Keratinocyte (primary cell): ENCODE measurements around the gene GABRB2. TPM values are rescaled to one million over a fixed set of nuclear protein-coding genes. Genes with fewer than 3 reads are reported as not detected.

ENCODE experiments used
- DNase-seq: peaks from one replicate; pipeline ENCODE4 v3.0.0-alpha.2; 2011; ENCODE audit warnings: low read depth, missing footprints, low spot score
- FAIRE-seq: peaks from 2 replicates; lab custom pipeline; 2011; peaks lifted over from hg19 to GRCh38; lab: Jason Lieb, UNC
- H2AFZ ChIP-seq: 2 replicates; pipeline ENCODE4 v1.6.0; 2012; ENCODE audit warnings: low read length, control low read depth, inconsistent platforms; ENCODE audit not compliant: control insufficient read depth
- H3K27ac ChIP-seq: 2 replicates; pipeline ENCODE4 v1.5.1; 2011; ENCODE audit warnings: low read length; ENCODE audit not compliant: control insufficient read depth, insufficient read depth
- H3K27me3 ChIP-seq: 3 replicates; pipeline ENCODE4 v1.6.0; 2011; ENCODE audit warnings: low read length; ENCODE audit not compliant: control insufficient read depth, insufficient read depth; ENCODE audit errors: extremely low read depth
- H3K36me3 ChIP-seq, 2 experiments: 2 replicates in 1 of 2; 3 replicates in 1 of 2; pipeline ENCODE4 v1.5.1; 2011; ENCODE audit warnings: low read length in 2 of 2, mild to moderate bottlenecking in 1 of 2; ENCODE audit not compliant: control insufficient read depth in 2 of 2, insufficient read depth in 2 of 2; ENCODE audit errors: extremely low read depth in 1 of 2
- H3K4me1 ChIP-seq: 3 replicates; pipeline ENCODE4 v1.5.1; 2011; ENCODE audit warnings: low read length; ENCODE audit not compliant: control insufficient read depth, insufficient read depth; ENCODE audit errors: extremely low read depth
- H3K4me2 ChIP-seq: 3 replicates; pipeline ENCODE4 v1.6.0; 2011; ENCODE audit warnings: low read depth, low read length; ENCODE audit not compliant: control insufficient read depth, insufficient read depth; ENCODE audit errors: extremely low read depth
- H3K4me3 ChIP-seq, 3 experiments: fragments of 200-600 bp in 1 of 3; sonication (generic) in 1 of 3; 2 replicates in 2 of 3; 3 replicates in 1 of 3; pipeline ENCODE4 v1.5.1; 2011 to 2016; ENCODE audit warnings: low read length in 3 of 3, mild to moderate bottlenecking in 3 of 3, control low read depth in 2 of 3, inconsistent platforms in 1 of 3, low read depth in 1 of 3, mixed read lengths in 1 of 3, mixed run types in 1 of 3, moderate library complexity in 1 of 3; ENCODE audit not compliant: control insufficient read depth in 2 of 3, insufficient read depth in 2 of 3; ENCODE audit errors: extremely low read depth in 1 of 3
- H3K79me2 ChIP-seq: 2 replicates; pipeline ENCODE4 v1.6.0; 2012; ENCODE audit warnings: low read length; ENCODE audit not compliant: control insufficient read depth, insufficient read depth
- H3K9ac ChIP-seq: 3 replicates; pipeline ENCODE4 v1.6.0; 2011; ENCODE audit warnings: low read length; ENCODE audit not compliant: control insufficient read depth, insufficient read depth; ENCODE audit errors: extremely low read depth
- H3K9me1 ChIP-seq: 3 replicates; pipeline ENCODE4 v1.6.0; 2011; ENCODE audit warnings: low read length; ENCODE audit not compliant: control insufficient read depth, insufficient read depth; ENCODE audit errors: extremely low read depth
- H3K9me3 ChIP-seq: 2 replicates; pipeline ENCODE4 v1.5.1; 2012; ENCODE audit warnings: low read depth, low read length; ENCODE audit not compliant: control insufficient read depth
- H4K20me1 ChIP-seq: 3 replicates; pipeline ENCODE4 v1.6.0; 2011; ENCODE audit warnings: low read length; ENCODE audit not compliant: control insufficient read depth, insufficient read depth; ENCODE audit errors: extremely low read depth
- EZH2 ChIP-seq: IDR thresholded peaks from one replicate; pipeline ENCODE4 v1.6.1; 2012; ENCODE audit warnings: inconsistent platforms, mild to moderate bottlenecking, low read length, moderate library complexity
- dilution Hi-C: fragments of 300-500 bp; cut with MboI; formaldehyde crosslinking; loops from one replicate; pipeline ENCODE4 v1.7.0; 2020; ENCODE audit warnings: low sequenced_read_pairs; ENCODE audit not compliant: extremely low pct_ligation_motif_present
- polyA plus RNA-seq, 5 experiments: library from polyadenylated mRNA; depleted of rRNA in 3 of 5; stranded (reverse) in 3 of 5; stranded (forward) in 1 of 5; unstranded in 1 of 5; fragments of >200 nt; gene quantifications; 1 replicate in 1 of 5; 2 replicates in 3 of 5; 3 replicates in 1 of 5; pipeline versions ENCODE4 v1.2.1 to v1.2.3, GENCODE V29; 2011 to 2012; ENCODE audit warnings: missing spikeins in 2 of 5, low read depth in 1 of 5, low replicate concordance in 1 of 5
- TF ChIP-seq, protein P1 (sequence below), 3 experiments: IDR thresholded peaks in 1 of 3; conservative IDR thresholded peaks in 1 of 3; optimal IDR thresholded peaks in 1 of 3; 2 replicates in 2 of 3; 3 replicates in 1 of 3; pipeline versions ENCODE3 to v1.5.1; 2011; ENCODE audit warnings: low read length in 3 of 3, mild to moderate bottlenecking in 3 of 3, moderate library complexity in 2 of 3, control low read depth in 1 of 3, inconsistent platforms in 1 of 3; ENCODE audit not compliant: insufficient read depth in 2 of 3; ENCODE audit errors: extremely low read depth in 1 of 3

Gene GABRB2
- polyA plus RNA-seq, 1 donor (not counting 4 experiments of a cell fraction or from before 2014, with no cell fraction given): not detected

DNA sequence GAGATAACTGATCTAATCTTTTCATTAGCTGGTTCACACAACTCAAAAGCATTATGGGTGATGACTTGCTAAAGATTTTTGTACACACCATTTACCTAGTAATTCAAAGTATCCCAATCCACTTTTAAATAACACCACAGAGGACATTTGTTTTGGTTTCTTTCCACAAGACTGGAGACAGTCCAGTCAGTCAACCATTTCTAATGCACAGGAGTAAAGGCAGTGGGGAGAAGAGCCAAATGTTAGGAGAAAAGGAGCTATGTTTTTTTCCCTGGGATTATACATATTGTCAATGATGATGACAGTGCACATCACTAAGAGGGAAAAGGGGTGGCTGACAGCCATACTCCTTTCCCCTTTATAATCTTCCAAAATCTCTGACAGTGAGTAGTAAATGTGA lies 240.9 kb downstream of the GABRB2 start:
- no peak for FAIRE-seq
- no peaks in the 10 kb centered on the region for H3K4me1 ChIP-seq
- no peak overlapping the region for H3K9ac ChIP-seq
- H3K79me2 ChIP-seq: no peaks in the 10 kb centered on the region
- no peak overlapping the region for H3K4me2 ChIP-seq
- H4K20me1 ChIP-seq: no peaks in the 10 kb centered on the region
- no peak overlapping the region for H2AFZ ChIP-seq
- dilution Hi-C loops: no loop called here
- no peak overlapping the region for H3K27ac ChIP-seq
- H3K27me3 ChIP-seq: no peaks in the 10 kb centered on the region
- TF ChIP-seq, protein P1, sequence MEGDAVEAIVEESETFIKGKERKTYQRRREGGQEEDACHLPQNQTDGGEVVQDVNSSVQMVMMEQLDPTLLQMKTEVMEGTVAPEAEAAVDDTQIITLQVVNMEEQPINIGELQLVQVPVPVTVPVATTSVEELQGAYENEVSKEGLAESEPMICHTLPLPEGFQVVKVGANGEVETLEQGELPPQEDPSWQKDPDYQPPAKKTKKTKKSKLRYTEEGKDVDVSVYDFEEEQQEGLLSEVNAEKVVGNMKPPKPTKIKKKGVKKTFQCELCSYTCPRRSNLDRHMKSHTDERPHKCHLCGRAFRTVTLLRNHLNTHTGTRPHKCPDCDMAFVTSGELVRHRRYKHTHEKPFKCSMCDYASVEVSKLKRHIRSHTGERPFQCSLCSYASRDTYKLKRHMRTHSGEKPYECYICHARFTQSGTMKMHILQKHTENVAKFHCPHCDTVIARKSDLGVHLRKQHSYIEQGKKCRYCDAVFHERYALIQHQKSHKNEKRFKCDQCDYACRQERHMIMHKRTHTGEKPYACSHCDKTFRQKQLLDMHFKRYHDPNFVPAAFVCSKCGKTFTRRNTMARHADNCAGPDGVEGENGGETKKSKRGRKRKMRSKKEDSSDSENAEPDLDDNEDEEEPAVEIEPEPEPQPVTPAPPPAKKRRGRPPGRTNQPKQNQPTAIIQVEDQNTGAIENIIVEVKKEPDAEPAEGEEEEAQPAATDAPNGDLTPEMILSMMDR (optimal IDR thresholded peaks at IDR 0.05 in 1 of 3, IDR thresholded peaks at IDR 0.05 in 1 of 3, conservative IDR thresholded peaks at IDR 0.05 in 1 of 3; ENCODE audit: extremely low read depth in 1 of 3, insufficient read depth in 2 of 3, low read length in 3 of 3): no peak
- TF ChIP-seq EZH2: no peak
- H3K36me3 ChIP-seq: no peaks in the 10 kb centered on the region
- H3K4me3 ChIP-seq: no peak overlapping the region
- H3K9me1 ChIP-seq: no peaks in the 10 kb centered on the region
- H3K9me3 ChIP-seq: no peaks in the 10 kb centered on the region
- no peak for DNase-seq

DNA sequence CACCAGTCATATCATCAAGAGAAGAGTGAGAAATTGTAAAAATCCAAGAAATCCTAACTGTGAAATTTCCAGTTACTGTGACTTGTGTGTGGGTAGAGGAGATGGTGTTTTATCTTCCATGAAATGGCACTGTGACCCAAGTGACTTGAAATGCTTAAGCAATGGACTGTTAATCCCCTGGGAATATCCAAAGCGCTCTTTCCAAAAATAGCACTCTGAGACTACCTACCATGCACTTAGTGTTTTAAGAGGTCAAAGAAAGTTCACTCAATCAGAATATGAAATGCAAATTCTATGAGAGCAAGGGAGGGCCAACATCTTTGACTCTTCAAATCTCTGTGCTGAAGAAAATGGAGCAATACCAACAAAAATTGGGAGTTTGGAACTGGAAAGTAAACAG lies 244.0 kb downstream of the GABRB2 start:
- Histone ChIP-seq H3K27me3 (no peaks in the 10 kb centered on the region), H3K9ac (no peak overlapping the region), H4K20me1 (no peaks in the 10 kb centered on the region), H3K9me3 (no peaks in the 10 kb centered on the region), H3K4me3 (no peak overlapping the region), H3K36me3 (no peaks in the 10 kb centered on the region), H3K27ac (no peak overlapping the region), H2AFZ (no peak overlapping the region), H3K4me1 (no peaks in the 10 kb centered on the region), H3K9me1 (no peaks in the 10 kb centered on the region), H3K79me2 (no peaks in the 10 kb centered on the region), H3K4me2 (no peak overlapping the region)
- FAIRE-seq (no peak), DNase-seq (no peak)
- dilution Hi-C loops: no loop called here
- TF ChIP-seq, protein P1 (optimal IDR thresholded peaks at IDR 0.05 in 1 of 3, IDR thresholded peaks at IDR 0.05 in 1 of 3, conservative IDR thresholded peaks at IDR 0.05 in 1 of 3; ENCODE audit: extremely low read depth in 1 of 3, insufficient read depth in 2 of 3, low read length in 3 of 3): no peak
- no peak for TF ChIP-seq EZH2
